NCI-H2107 treated with DMSO at 0.1 percent for 48 hours (cell line): Measurements from ENCODE around the gene COL4A5.
A peak's percentile ranks its signal among the peaks of the same experiment; 100 is the strongest.
"Not testable (repeated sequence)": the region's sequence is repeated elsewhere in the genome, so short reads cannot be mapped to it uniquely, and the experiment has no call there.

Experiments used
- DNase-seq: peaks from one replicate; lab custom pipeline; 2025; ENCODE audit not compliant: unreplicated experiment; lab: John Stamatoyannopoulos, UW

COL4A5 gene

GRCh38 chrX:108453841-108454240 is 14.2 kb downstream of the COL4A5 start:
- no peak for DNase-seq

- no peak for DNase-seq
These were observed 17.4 kb downstream of the COL4A5 start for GRCh38 chrX:108456971-108457477.

- DNase-seq: no peak
These were observed 25.0 kb downstream of the COL4A5 start for GRCh38 chrX:108464604-108465003.

DNA sequence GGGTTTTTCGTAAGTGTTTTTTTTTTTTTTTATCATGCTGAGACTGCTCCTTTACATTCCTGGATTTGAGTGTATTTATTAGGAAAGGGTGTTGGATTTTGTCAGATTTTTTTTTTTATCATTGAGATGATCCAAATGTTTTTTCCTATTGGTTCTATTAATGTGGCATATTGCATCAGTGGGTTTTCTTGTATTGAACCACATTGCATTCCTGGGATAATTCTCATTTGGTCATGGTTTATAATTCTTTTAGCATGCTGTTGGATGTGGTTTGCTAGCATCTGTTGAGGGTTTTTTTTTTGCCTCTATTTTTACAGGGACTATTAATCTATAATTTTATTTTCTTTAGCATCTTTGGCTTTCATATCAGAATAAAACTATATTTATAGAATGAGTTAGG is 28.8 kb downstream of the COL4A5 start:
- DNase-seq: no peak

DNA sequence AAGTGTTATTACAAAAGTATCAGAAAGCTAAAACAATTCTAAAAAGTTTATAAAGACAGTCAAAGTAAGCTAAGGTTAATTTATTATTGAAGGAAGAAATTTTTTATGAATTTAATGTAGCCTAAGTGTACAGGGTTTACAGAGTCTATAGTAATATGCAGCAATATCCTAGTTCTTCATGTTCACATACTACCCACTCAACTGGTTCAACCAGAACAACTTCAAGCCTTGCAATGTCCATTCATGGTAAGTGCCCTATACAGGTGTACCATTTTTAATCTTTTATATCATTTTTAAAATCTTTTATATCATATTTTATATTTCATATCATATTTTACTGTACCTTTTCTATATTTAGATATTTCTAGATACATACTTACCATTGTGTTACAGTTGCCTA is 34.3 kb downstream of the COL4A5 start:
- no peak for DNase-seq

DNA sequence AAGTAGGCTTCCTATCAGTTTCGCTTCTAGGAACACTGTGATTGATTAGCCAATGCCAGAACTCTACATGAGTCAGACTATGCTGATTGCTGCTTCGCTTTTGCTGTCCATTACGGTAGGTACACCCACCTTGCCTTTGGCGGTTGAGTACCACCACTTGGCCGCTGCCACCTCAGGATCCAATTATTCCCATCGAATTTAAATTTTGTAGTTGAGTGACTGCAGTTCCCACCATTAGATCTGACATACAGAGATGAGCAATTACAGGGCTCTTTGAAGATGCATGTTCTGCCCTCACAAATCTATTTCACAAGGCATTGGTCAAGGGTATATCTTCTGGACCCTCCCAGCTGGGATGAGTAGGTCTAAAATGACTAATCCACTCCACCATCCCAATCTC is 41.9 kb downstream of the COL4A5 start:
- not testable (repeated sequence) for DNase-seq

- no peak for DNase-seq
These were observed 44.6 kb downstream of the COL4A5 start for GRCh38 chrX:108484251-108484650.

DNA sequence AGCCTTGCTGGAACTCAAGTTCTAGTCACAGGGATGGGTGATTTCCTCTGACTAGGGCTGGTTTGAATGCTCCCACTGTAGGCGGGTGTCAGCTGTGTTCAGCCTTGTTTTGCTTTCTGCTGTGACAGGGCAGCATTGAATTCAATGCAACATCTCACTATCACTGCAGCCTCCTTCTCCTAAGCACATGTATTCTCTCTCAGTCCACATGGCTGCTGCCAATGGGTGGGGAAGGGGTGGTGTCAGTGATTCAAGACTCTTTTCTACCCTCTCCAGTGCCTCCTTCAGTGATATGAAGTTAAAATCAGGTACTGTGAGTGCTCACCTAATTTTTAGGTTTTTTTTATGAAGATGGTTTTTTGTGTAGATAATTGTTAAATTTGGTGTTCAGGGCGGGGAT is 46.3 kb downstream of the COL4A5 start:
- no peak for DNase-seq

- no peak for DNase-seq
These were observed 54.9 kb downstream of the COL4A5 start for GRCh38 chrX:108494406-108495090.

- no peak for DNase-seq
These were observed 72.1 kb downstream of the COL4A5 start for GRCh38 chrX:108511721-108512120.

GRCh38 chrX:108516184-108516583 is 76.5 kb downstream of the COL4A5 start:
- no peak for DNase-seq

GRCh38 chrX:108527724-108528123 is 88.1 kb downstream of the COL4A5 start:
- DNase-seq: no peak

- DNase-seq: peak; percentile 23
These were observed 97.4 kb downstream of the COL4A5 start for GRCh38 chrX:108537005-108537404.

- no peak for DNase-seq
These were observed 101.6 kb downstream of the COL4A5 start for GRCh38 chrX:108541286-108541685.

- no peak for DNase-seq
These were observed 117.9 kb downstream of the COL4A5 start for GRCh38 chrX:108557580-108557979.

GRCh38 chrX:108558217-108558616 is 118.6 kb downstream of the COL4A5 start:
- no peak for DNase-seq

- DNase-seq: no peak
These were observed 133.5 kb downstream of the COL4A5 start for GRCh38 chrX:108573136-108573535.

DNA sequence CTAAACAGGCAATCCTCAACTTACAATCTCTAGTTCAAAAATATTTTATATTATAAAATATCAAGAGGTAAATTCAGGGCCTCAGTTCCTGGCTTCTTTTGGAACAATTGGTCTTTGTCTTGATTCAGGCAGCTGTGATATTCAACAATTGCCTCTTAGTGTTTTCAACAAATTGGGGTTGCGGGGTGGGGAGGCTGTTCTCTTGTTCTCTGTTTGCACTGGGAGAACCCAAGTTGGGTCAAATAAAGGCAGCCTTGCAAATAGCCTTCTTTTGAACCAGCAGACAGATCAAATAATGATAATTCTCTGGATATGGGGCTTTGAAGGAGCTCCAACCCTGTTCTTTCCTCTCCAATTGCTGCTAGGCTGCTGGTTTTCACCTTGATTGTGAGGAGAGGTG is 142.5 kb downstream of the COL4A5 start:
- no peak for DNase-seq

DNA sequence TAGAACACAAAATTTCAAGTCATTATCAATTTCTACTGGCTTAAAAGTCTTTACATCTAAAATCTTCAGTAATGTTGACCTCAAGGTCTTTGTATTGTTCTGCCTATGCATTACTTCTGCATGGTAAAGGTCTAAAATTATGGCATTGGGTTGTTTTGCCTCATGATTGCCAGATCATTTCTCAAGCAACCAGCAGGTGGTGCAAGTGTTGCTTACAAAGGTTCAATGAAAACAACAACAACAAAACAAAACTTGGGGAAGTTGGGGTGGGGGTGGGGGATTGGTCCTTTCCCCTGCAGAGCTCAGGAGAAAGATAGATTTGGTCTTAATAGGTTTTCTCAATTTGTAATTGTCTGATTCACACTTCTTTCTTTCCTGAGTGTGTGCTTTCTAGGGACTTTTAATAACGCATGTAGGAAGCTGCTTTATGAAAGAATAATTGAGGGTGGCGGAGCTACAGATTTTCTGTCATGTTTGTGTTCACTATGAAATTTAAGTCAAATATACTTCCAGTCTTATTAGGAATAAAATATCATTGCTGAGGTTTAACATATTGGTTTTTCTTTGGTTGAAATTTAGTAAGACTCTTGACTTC is 145.1 kb downstream of the COL4A5 start:
- no peak for DNase-seq

- DNase-seq: no peak
These were observed 150.9 kb downstream of the COL4A5 start for GRCh38 chrX:108590496-108590895.

- DNase-seq: no peak
These were observed 161.6 kb downstream of the COL4A5 start for GRCh38 chrX:108601276-108601675.

- no peak for DNase-seq
These were observed 170.5 kb downstream of the COL4A5 start for GRCh38 chrX:108610141-108610540.

DNA sequence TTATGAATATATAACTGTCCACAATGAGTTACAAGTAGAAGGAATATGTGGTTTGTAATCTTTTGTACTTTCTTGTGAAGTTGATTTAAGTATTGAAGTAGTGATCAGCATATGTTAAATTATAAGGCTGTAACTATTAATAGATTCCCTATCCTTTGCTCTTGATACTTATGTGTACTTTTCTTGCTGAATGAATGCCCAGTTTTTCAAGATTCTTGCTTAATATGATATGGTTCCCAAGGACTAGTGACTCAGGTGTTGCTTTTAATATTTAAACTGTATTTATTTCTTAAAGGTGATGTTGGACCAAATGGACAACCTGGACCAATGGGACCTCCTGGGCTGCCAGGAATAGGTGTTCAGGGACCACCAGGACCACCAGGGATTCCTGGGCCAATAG is 175.0 kb downstream of the COL4A5 start:
- no peak for DNase-seq
